BE2C (cell line): ENCODE measurements around the gene TBCK.
A peak's percentile ranks its signal among the peaks of the same experiment; 100 is the strongest.
"Not testable (repeated sequence)": the region's sequence is repeated elsewhere in the genome, so short reads cannot be mapped to it uniquely, and the experiment has no call there.

Source experiments
- DNase-seq: peaks from one replicate; pipeline ENCODE4 v3.0.0-alpha.2; 2020
- H3K27me3 ChIP-seq: fragments of 250-450 bp; sonication (Bioruptor Pico); 2 replicates; pipeline ENCODE4 v1.5.1; 2020; ENCODE audit warnings: mild to moderate bottlenecking
- H3K36me3 ChIP-seq: fragments of 250-450 bp; sonication (Bioruptor Pico); 2 replicates; pipeline ENCODE4 v1.5.1; 2020; ENCODE audit warnings: mild to moderate bottlenecking
- H3K4me1 ChIP-seq: fragments of 250-450 bp; sonication (Bioruptor Pico); 2 replicates; pipeline ENCODE4 v1.5.1; 2020
- H3K4me3 ChIP-seq: 2 replicates; pipeline ENCODE4 v1.5.1; 2011; ENCODE audit warnings: low read depth, low read length
- H3K9me3 ChIP-seq: fragments of 250-450 bp; sonication (Bioruptor Pico); 2 replicates; pipeline ENCODE4 v1.5.1; 2020
- TF ChIP-seq, protein P1 (sequence below): IDR thresholded peaks from 2 replicates; pipeline ENCODE4 v1.5.1; 2012; ENCODE audit warnings: mild to moderate bottlenecking, low read depth, low read length

The TBCK gene

DNA sequence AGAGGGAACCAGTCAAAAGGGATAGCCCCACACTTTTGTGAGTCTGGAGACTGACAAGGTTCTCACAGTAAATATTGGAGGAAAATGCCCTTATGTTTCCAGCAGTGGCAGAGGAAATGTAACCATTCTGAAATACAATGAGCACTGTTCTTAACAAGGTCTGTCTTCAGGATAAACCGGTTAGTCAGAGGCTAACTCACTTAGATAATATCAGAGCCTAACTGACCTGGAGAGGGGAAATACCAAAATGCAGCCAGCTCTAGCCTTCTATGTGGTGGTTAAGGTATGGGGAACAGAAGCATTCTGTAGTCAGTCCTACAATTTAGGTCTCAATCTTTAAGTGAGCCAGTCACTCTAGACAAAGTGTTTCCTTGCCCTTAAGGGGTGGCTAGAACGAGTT is 70.8 kb downstream of the TBCK start:
- Histone ChIP-seq H3K9me3 (no peaks in the 10 kb centered on the region), H3K4me3 (no peak overlapping the region), H3K36me3 (no peaks in the 10 kb centered on the region), H3K27me3 (no peaks in the 10 kb centered on the region), H3K4me1 (no peaks in the 10 kb centered on the region)
- DNase-seq: no peak
- TF ChIP-seq, protein P1, sequence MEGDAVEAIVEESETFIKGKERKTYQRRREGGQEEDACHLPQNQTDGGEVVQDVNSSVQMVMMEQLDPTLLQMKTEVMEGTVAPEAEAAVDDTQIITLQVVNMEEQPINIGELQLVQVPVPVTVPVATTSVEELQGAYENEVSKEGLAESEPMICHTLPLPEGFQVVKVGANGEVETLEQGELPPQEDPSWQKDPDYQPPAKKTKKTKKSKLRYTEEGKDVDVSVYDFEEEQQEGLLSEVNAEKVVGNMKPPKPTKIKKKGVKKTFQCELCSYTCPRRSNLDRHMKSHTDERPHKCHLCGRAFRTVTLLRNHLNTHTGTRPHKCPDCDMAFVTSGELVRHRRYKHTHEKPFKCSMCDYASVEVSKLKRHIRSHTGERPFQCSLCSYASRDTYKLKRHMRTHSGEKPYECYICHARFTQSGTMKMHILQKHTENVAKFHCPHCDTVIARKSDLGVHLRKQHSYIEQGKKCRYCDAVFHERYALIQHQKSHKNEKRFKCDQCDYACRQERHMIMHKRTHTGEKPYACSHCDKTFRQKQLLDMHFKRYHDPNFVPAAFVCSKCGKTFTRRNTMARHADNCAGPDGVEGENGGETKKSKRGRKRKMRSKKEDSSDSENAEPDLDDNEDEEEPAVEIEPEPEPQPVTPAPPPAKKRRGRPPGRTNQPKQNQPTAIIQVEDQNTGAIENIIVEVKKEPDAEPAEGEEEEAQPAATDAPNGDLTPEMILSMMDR: no peak

DNA sequence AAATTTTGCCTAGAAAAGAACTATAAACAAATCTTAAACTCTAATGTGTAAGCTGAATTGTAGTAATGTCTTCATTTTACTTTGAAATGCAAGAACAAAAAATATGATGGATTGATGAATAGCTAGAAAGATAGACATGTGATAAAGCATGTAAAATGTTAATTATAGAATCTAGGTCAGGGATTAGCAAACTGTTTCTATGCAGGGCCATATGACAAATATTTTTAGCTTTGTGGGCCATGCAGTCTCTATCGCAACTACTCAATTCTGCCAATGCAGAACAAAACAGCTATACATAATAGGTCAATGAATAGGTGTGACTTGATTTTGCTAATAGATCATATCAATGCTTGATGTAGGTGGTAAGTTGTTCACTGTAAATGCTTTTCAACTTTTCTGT is 75.3 kb downstream of the TBCK start:
- no peak overlapping the region for H3K4me3 ChIP-seq
- no peaks in the 10 kb centered on the region for H3K9me3 ChIP-seq
- TF ChIP-seq, protein P1: no peak
- H3K4me1 ChIP-seq: peaks cover 2% of the 10 kb centered on the region; the same call in 1 of the 2 replicates
- H3K27me3 ChIP-seq: no peaks in the 10 kb centered on the region
- DNase-seq: no peak
- no peaks in the 10 kb centered on the region for H3K36me3 ChIP-seq

DNA sequence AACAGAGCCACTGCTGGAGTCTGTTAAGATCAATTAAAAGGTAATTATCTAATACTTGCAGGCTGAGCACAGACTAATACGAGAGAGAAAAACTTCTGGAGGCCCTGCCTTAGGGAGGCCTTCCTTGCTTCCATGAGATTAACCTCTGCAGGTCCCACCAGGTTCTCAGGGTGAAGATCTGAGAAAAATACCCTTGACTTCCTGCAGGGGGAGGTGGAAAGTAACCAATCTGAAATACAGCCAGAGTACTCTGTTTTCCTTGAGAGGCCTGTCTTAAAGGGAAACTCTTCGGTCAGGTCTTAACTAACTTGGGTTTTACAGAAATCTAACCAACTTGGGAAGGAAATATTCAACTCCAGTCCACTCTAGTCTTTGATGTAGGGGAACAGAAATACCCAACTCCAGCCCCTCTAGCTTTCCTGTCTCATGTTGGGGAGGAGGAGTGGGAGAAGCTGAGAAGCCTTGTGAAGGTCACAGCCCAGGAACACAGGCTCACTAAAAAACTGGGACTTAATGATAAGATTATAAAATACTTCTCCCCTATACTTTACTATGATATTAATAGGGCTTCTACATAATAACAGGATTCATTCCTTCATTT is 77.1 kb downstream of the TBCK start:
- DNase-seq: peak; percentile 21
- H3K36me3 ChIP-seq: no peaks in the 10 kb centered on the region
- H3K9me3 ChIP-seq: no peaks in the 10 kb centered on the region
- TF ChIP-seq, protein P1: peak; percentile 75
- H3K27me3 ChIP-seq: no peaks in the 10 kb centered on the region
- peaks cover 2% of the 10 kb centered on the region; the same call in 1 of the 2 replicates for H3K4me1 ChIP-seq
- H3K4me3 ChIP-seq: no peak overlapping the region

DNA sequence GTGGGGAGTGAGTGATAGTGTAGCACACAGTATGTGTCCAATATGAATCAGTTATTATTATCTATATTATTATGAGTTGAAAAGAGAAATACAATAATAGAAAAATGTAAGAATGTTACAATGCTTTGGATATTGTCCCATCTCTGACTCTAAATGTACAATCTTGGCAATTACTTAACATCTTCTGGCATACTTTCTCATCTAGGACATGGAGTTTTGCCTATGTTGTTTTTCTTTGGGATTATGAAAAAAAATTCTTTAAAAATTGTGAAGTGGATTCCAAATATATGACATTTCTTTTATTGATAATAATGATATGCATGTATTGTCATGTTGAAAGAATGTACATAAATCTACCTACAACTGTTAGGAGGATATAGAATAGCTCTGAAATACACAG is 84.1 kb downstream of the TBCK start:
- no peaks in the 10 kb centered on the region for H3K4me1 ChIP-seq
- H3K27me3 ChIP-seq: no peaks in the 10 kb centered on the region
- DNase-seq: no peak
- H3K9me3 ChIP-seq: no peaks in the 10 kb centered on the region
- H3K4me3 ChIP-seq: no peak overlapping the region
- TF ChIP-seq, protein P1: no peak
- peaks cover 6% of the 10 kb centered on the region; the same call in 1 of the 2 replicates for H3K36me3 ChIP-seq

DNA sequence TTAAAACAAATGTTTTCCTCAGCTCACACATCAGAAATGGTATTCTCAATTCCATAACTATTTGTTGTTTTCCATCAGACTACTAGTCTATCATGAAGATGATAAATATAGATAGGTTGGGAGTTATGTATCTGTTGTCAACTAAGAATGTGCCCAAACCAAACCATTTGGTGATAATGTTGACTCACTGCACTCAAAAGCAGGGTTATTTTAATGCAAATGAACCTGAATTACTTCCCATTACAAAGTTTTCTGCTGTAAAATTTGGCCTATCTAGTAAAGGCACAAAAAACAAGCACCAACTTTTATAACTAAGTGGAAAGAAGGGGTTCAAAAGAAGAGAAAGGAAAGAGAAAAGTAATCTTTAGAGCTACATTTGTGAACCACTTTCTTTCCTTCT is 93.5 kb downstream of the TBCK start:
- TF ChIP-seq, protein P1: no peak
- no peaks in the 10 kb centered on the region for H3K9me3 ChIP-seq
- H3K36me3 ChIP-seq: no peaks in the 10 kb centered on the region
- H3K4me3 ChIP-seq: no peak overlapping the region
- H3K4me1 ChIP-seq: no peaks in the 10 kb centered on the region
- H3K27me3 ChIP-seq: no peaks in the 10 kb centered on the region
- no peak for DNase-seq

DNA sequence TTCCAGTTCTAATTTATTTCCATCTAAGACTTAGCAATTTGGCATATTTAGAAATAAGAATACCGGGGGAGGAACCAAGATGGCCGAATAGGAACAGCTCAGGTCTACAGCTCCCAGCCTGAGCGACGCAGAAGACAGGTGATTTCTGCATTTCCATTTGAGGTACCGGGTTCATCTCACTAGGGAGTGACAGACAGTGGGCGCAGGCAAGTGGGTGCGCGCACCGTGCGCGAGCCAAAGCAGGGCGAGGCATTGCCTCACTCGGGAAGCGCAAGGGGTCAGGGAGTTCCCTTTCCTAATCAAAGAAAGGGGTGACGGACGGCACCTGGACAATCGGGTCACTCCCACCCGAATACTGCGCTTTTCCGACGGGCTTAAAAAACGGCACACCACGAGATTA is 102.7 kb downstream of the TBCK start:
- not testable (repeated sequence) for H3K27me3 ChIP-seq, DNase-seq, H3K9me3 ChIP-seq, H3K4me1 ChIP-seq, H3K4me3 ChIP-seq, H3K36me3 ChIP-seq
